ENCODE measurements around the gene JADE2.

- no peak for TF ChIP-seq CTCF (IDR thresholded peaks at IDR 0.05)
- TF ChIP-seq POLR2A (IDR thresholded peaks at IDR 0.05), result no peak
Observed at GRCh38 chr5:134585966-134586365, 60.5 kb downstream of the JADE2 start.

All from right lobe of liver (tissue), 4 donors.